Endodermal cell (in vitro differentiated cells): ENCODE measurements around the gene TEX29. TPM values are rescaled to one million over a fixed set of nuclear protein-coding genes. Genes with fewer than 3 reads are reported as not detected.

Experiments
- DNase-seq: peaks from one replicate; pipeline ENCODE4 v3.0.0-alpha.2; 2017
- H3K27ac ChIP-seq: 2 replicates; pipeline ENCODE4 v1.5.1; 2013; ENCODE audit warnings: mild to moderate bottlenecking, low read depth, low read length, moderate library complexity
- H3K27me3 ChIP-seq: 2 replicates; pipeline ENCODE4 v1.6.1; 2013; ENCODE audit warnings: mild to moderate bottlenecking, low read length, moderate library complexity; ENCODE audit not compliant: insufficient read depth, control insufficient read depth, poor library complexity, severe bottlenecking
- H3K36me3 ChIP-seq: 2 replicates; pipeline ENCODE4 v1.7.0; 2013; ENCODE audit warnings: mild to moderate bottlenecking, low read length, moderate library complexity; ENCODE audit not compliant: control insufficient read depth, insufficient read depth
- H3K4me1 ChIP-seq: one replicate; pipeline ENCODE4 v1.7.0; 2013; ENCODE audit warnings: low read length; ENCODE audit not compliant: control insufficient read depth, insufficient read depth
- H3K4me3 ChIP-seq: 2 replicates; pipeline ENCODE4 v1.5.1; 2013; ENCODE audit warnings: mild to moderate bottlenecking, low read length, moderate library complexity
- H3K9ac ChIP-seq: 2 replicates; pipeline ENCODE4 v1.6.1; 2013; ENCODE audit warnings: mild to moderate bottlenecking, low read length, moderate library complexity; ENCODE audit not compliant: poor library complexity, severe bottlenecking; ENCODE audit errors: extremely low read depth
- H3K9me3 ChIP-seq: 2 replicates; pipeline ENCODE4 v1.6.1; 2013; ENCODE audit warnings: mild to moderate bottlenecking, low read length, moderate library complexity; ENCODE audit not compliant: control insufficient read depth
- H3K27ac Mint-ChIP-seq: 2 replicates; pipeline ENCODE4 v1.8.0; 2020; ENCODE audit warnings: mixed read lengths
- H3K27me3 Mint-ChIP-seq: 2 replicates; pipeline ENCODE4 v1.8.0; 2021; ENCODE audit warnings: mild to moderate bottlenecking, mixed read lengths; ENCODE audit not compliant: insufficient read depth
- H3K36me3 Mint-ChIP-seq: 2 replicates; pipeline ENCODE4 v1.8.0; 2020; ENCODE audit warnings: low read depth, mixed read lengths
- H3K4me1 Mint-ChIP-seq: 2 replicates; pipeline ENCODE4 v1.8.0; 2020; ENCODE audit warnings: mixed read lengths
- H3K4me3 Mint-ChIP-seq: 2 replicates; pipeline ENCODE4 v1.8.0; 2020; ENCODE audit warnings: mild to moderate bottlenecking, moderate library complexity, mixed read lengths
- H3K9me3 Mint-ChIP-seq: 2 replicates; pipeline ENCODE4 v1.8.0; 2020; ENCODE audit warnings: mild to moderate bottlenecking, mixed read lengths
- WGBS, 2 experiments: methylation state at CpG; one replicate each; pipeline versions ENCODE4 v1.1.5 to v1.1.7; 2013; ENCODE audit warnings: missing lambda C conversion rate in 2 of 2, mixed read lengths in 1 of 2; ENCODE audit not compliant: insufficient coverage in 1 of 2, insufficient read length in 1 of 2; 5-methylcytosine and 5-hydroxymethylcytosine counted together
- total RNA-seq, 2 donors: library from RNA; stranded (reverse); fragmentation: NEBNext Ultra II Directional in 1 of 2; extraction: Animal tissue kit (Norgen Biotek cat#: 25700) in 1 of 2; gene quantifications; 2 replicates in 1 of 2; 3 replicates in 1 of 2; pipeline ENCODE4 v1.2.1, GENCODE V29; 2021
- TF ChIP-seq, protein P1 (sequence below): fragments of 200-600 bp; sonication (generic); conservative IDR thresholded peaks from 2 replicates; pipeline ENCODE4 v1.5.0; 2021; ENCODE audit warnings: antibody characterized with exemption, mild to moderate bottlenecking

The TEX29 gene
- total RNA-seq, 2 donors from 2014 or later = 0.69 TPM; not detected in 1

DNA sequence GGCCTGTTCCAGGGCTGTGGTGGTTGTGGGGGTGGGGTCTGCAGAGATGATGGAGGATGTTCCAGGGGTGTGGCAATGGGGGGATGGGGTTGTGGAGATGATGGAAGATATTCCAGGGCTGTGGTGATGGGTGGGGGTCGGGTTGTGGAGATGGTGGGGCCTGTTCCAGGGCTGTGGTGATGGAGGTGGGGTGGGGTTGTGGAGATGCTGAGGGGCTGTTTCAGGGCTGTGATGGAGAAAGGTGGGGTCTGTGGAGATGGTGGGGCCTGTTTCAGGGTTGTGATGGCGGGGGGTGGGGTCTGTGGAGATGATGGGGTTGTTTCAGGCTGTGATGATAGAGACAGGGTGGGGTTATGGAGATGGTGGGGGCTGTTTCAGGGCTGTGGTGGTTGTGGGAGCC, 62.0 kb downstream of the TEX29 start:
- Histone ChIP-seq H3K27ac (no peak overlapping the region), H3K9ac (no peak overlapping the region), H3K4me3 (no peak overlapping the region), H3K36me3 (no peaks in the 10 kb centered on the region), H3K27me3 (no peaks in the 10 kb centered on the region), H3K9me3 (no peaks in the 10 kb centered on the region), H3K4me1 (no peaks in the 10 kb centered on the region)
- H3K27me3 Mint-ChIP-seq = no peaks in the 10 kb centered on the region
- H3K4me1 Mint-ChIP-seq = no peaks in the 10 kb centered on the region
- WGBS, 2 experiments = 42% methylated on average over 2 of the region's 2 CpGs; no CpG with 5 or more reads in 1 of the 2 experiments
- no peak overlapping the region for H3K27ac Mint-ChIP-seq
- TF ChIP-seq, protein P1, sequence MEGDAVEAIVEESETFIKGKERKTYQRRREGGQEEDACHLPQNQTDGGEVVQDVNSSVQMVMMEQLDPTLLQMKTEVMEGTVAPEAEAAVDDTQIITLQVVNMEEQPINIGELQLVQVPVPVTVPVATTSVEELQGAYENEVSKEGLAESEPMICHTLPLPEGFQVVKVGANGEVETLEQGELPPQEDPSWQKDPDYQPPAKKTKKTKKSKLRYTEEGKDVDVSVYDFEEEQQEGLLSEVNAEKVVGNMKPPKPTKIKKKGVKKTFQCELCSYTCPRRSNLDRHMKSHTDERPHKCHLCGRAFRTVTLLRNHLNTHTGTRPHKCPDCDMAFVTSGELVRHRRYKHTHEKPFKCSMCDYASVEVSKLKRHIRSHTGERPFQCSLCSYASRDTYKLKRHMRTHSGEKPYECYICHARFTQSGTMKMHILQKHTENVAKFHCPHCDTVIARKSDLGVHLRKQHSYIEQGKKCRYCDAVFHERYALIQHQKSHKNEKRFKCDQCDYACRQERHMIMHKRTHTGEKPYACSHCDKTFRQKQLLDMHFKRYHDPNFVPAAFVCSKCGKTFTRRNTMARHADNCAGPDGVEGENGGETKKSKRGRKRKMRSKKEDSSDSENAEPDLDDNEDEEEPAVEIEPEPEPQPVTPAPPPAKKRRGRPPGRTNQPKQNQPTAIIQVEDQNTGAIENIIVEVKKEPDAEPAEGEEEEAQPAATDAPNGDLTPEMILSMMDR = no peak
- H3K4me3 Mint-ChIP-seq = no peak overlapping the region
- DNase-seq = peak; percentile 9
- H3K36me3 Mint-ChIP-seq = no peaks in the 10 kb centered on the region
- peaks cover 18% of the 10 kb centered on the region for H3K9me3 Mint-ChIP-seq

DNA sequence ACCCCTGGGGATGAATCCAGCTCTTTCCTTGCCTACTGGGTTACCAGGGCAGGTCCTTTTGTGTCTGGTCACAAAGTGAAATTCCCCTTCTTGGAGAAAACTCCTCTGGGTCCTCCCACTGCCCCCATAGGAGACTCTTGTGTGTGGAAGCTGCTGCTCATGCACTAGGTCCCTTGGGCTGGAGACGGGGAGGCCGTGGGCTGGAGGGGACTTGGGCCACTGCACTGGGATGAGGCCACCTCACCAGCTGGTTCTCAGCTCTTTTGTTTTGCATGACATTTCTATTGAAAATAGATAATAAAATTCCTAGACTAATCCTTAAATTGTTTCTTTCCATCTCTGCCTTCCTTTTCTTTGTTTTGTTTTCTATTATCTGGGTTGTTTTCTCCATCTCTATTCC, 62.4 kb downstream of the TEX29 start:
- Histone ChIP-seq H3K27ac (no peak overlapping the region), H3K9me3 (no peaks in the 10 kb centered on the region), H3K4me1 (no peaks in the 10 kb centered on the region), H3K27me3 (no peaks in the 10 kb centered on the region), H3K36me3 (no peaks in the 10 kb centered on the region), H3K9ac (no peak overlapping the region), H3K4me3 (no peak overlapping the region)
- H3K27me3 Mint-ChIP-seq = no peaks in the 10 kb centered on the region
- H3K4me1 Mint-ChIP-seq = no peaks in the 10 kb centered on the region
- DNase-seq = no peak
- no peak overlapping the region for H3K27ac Mint-ChIP-seq
- peaks cover 18% of the 10 kb centered on the region for H3K9me3 Mint-ChIP-seq
- TF ChIP-seq, protein P1 = no peak
- 50 to 100% methylated on average over 1 to 2 of the region's 2 CpGs for WGBS, 2 experiments
- H3K4me3 Mint-ChIP-seq = no peak overlapping the region
- H3K36me3 Mint-ChIP-seq = no peaks in the 10 kb centered on the region

DNA sequence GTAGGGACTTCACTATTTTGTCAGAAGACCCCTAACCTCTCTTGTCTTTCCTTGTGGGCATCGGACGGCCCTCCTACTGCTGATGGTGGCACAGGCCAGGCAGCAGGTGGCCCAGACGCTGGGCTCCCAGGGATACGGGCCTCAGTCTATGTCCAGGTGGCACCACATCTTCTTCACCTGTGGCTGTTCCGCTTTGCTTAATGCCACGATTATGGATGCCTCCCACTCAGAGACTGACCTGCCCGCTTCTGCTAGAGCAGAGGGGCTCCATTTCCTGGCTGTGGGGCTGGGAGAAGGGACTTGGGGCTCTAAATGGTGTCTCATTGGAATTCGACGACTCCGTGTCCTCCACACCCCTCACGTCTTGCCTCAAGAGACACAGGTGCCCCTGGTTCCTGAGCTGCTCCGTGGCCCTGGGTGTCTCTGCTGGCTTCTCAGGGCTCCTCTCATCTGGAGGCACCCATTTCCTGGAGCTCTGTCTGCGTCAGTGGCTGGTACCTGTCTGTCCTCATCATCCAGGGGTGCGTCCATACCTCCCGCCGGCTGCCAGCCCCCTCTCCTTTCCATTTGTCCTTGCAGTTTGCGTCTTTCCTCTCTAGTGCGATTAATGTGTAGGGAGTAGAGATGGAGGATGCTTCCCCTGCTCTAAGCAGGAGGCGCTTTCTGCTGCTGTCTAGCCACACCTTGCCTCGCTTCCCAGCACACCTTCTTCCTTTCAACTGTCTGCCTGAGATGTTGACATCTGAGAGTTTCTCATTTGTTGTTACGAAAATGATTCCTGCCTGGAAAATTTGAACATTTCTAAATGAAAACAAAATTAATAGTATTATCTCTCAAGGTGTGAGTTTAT, 63.4 kb downstream of the TEX29 start:
- H3K27ac ChIP-seq = no peak overlapping the region
- Mint-ChIP-seq H3K4me3 (no peak overlapping the region), H3K4me1 (no peaks in the 10 kb centered on the region), H3K27ac (no peak overlapping the region), H3K36me3 (no peaks in the 10 kb centered on the region), H3K27me3 (no peaks in the 10 kb centered on the region), H3K9me3 (peaks cover 18% of the 10 kb centered on the region)
- WGBS, 2 experiments = 78 to 94% methylated on average over 9 to 19 of the region's 21 CpGs
- H3K27me3 ChIP-seq = no peaks in the 10 kb centered on the region
- no peaks in the 10 kb centered on the region for H3K4me1 ChIP-seq
- H3K9ac ChIP-seq = no peak overlapping the region
- no peaks in the 10 kb centered on the region for H3K9me3 ChIP-seq
- peak; percentile 27 for DNase-seq
- no peaks in the 10 kb centered on the region for H3K36me3 ChIP-seq
- no peak overlapping the region for H3K4me3 ChIP-seq
- TF ChIP-seq, protein P1 = no peak
